ENCODE measurements around the gene ENPP1.
"Not testable (repeated sequence)": the region's sequence is repeated elsewhere in the genome, so short reads cannot be mapped to it uniquely, and the experiment has no call there.

ENPP1 gene

GRCh38 chr6:131858765-131859415, 51.1 kb downstream of the ENPP1 start (continued):
- TF ChIP-seq ZBTB44 (tag by site-specific recombination; IDR thresholded peaks at IDR 0.05) (no peak), ZNF701 (tag by site-specific recombination; IDR thresholded peaks at IDR 0.05) (no peak), ZNF10 (tag by site-specific recombination; IDR thresholded peaks at IDR 0.05) (no peak), SETDB1 (IDR thresholded peaks at IDR 0.05; ENCODE audit: insufficient read length, low read length) (no peak)

GRCh38 chr6:131859658-131860057, 51.8 kb downstream of the ENPP1 start:
- CTCF ChIA-PET, result interaction anchor here (1.9 kb wide), 1 partner anchor 164 kb away, joined by 4 read pairs; no protein-coding TSS in a partner anchor
- H3K4me3 ChIP-seq (ENCODE audit: low read depth, low read length); H3K27ac ChIP-seq (ENCODE audit: extremely low read depth, low read depth, low read length); H3K36me3 ChIP-seq (ENCODE audit: control insufficient read depth in 2 of 2, insufficient read depth in 1 of 2, low read length in 2 of 2); H3K4me1 ChIP-seq (ENCODE audit: control insufficient read depth, insufficient read depth, low read length); POLR2A ChIA-PET; H3K9me3 ChIP-seq (ENCODE audit: control insufficient read depth, insufficient read depth, low read depth, low read length): not testable (repeated sequence)

GRCh38 chr6:131861381-131861780, 53.6 kb downstream of the ENPP1 start:
- H3K9me3 ChIP-seq (ENCODE audit: control insufficient read depth, insufficient read depth, low read depth, low read length), result no peaks in the 10 kb centered on the region
- H3K27ac ChIP-seq (ENCODE audit: extremely low read depth, low read depth, low read length), result no peak overlapping the region
- TF ChIP-seq ZNF324 (tag by site-specific recombination; IDR thresholded peaks at IDR 0.05), result no peak
- no peak for TF ChIP-seq KLF7 (tag by site-specific recombination; IDR thresholded peaks at IDR 0.05; ENCODE audit: borderline replicate concordance)
- no peak for TF ChIP-seq ELK4 (IDR thresholded peaks at IDR 0.05; ENCODE audit: borderline replicate concordance, low read depth, low read length)
- no peak for TF ChIP-seq ZNF558 (tag by site-specific recombination; IDR thresholded peaks at IDR 0.05)
- no peak for TF ChIP-seq ZNF19 (tag by site-specific recombination; IDR thresholded peaks at IDR 0.05; ENCODE audit: low read depth)
- TF ChIP-seq ZNF311 (tag by site-specific recombination; IDR thresholded peaks at IDR 0.05; ENCODE audit: borderline replicate concordance), result no peak
- TF ChIP-seq ZNF501 (tag by site-specific recombination; IDR thresholded peaks at IDR 0.05), result no peak
- TF ChIP-seq ZNF175 (tag by site-specific recombination; IDR thresholded peaks at IDR 0.05), result no peak
- TF ChIP-seq BCL6B (tag by site-specific recombination; IDR thresholded peaks at IDR 0.05), result no peak
- no peak for TF ChIP-seq ZNF530 (tag by site-specific recombination; IDR thresholded peaks at IDR 0.05; ENCODE audit: low read depth)
- TF ChIP-seq ZSCAN5A (tag by site-specific recombination; IDR thresholded peaks at IDR 0.05), result no peak
- no peak for TF ChIP-seq ZNF341 (tag by site-specific recombination; IDR thresholded peaks at IDR 0.05; ENCODE audit: low read depth)
- TF ChIP-seq SP2 (tag by site-specific recombination; IDR thresholded peaks at IDR 0.05), result no peak
- ChIA-PET CTCF (interaction anchor here (0.6 to 1.9 kb wide), 4 partner anchors 10 to 166 kb away, joined by 3 to 6 read pairs (median 4); no protein-coding TSS in a partner anchor), POLR2A (no interaction called here)
- H3K4me3 ChIP-seq (ENCODE audit: low read depth, low read length), result no peak overlapping the region
- peaks cover 7 to 10% of the 10 kb centered on the region in 2 experiments for H3K36me3 ChIP-seq (ENCODE audit: control insufficient read depth in 2 of 2, insufficient read depth in 1 of 2, low read length in 2 of 2)
- H3K4me1 ChIP-seq (ENCODE audit: control insufficient read depth, insufficient read depth, low read length), result no peaks in the 10 kb centered on the region

Measured in HEK293 (cell line).